Esophagus squamous epithelium (tissue), 5 donors: Measurements from ENCODE around the gene ARAP2. TPM values are rescaled to one million over a fixed set of nuclear protein-coding genes. Genes with fewer than 3 reads are reported as not detected.
A peak's percentile ranks its signal among the peaks of the same experiment; 100 is the strongest.

Experiments
- DNase-seq: peaks from one replicate; lab custom pipeline; 2025; lab: John Stamatoyannopoulos, UW
- H3K27ac ChIP-seq, 4 donors: fragments of 200-600 bp; sonication (generic); one replicate each; pipeline ENCODE4 v1.5.1; 2016 to 2019; ENCODE audit warnings: mild to moderate bottlenecking in 1 of 4
- H3K27me3 ChIP-seq, 4 donors: fragments of 200-600 bp; sonication (generic); 1 replicate in 3 of 4; 2 replicates in 1 of 4; pipeline versions ENCODE4 v1.5.1 to v1.6.0; 2017 to 2021; ENCODE audit warnings: antibody characterized with exemption in 1 of 4
- H3K36me3 ChIP-seq, 3 donors: fragments of 200-600 bp; sonication (generic); one replicate each; pipeline ENCODE4 v1.5.1; 2016 to 2019
- H3K4me1 ChIP-seq, 3 donors: fragments of 200-600 bp; sonication (generic); one replicate each; pipeline ENCODE4 v1.5.1; 2017 to 2019
- H3K4me3 ChIP-seq, 4 donors: fragments of 200-600 bp; sonication (generic); 1 replicate in 3 of 4; 2 replicates in 1 of 4; pipeline ENCODE4 v1.5.1; 2016 to 2019; ENCODE audit warnings: mild to moderate bottlenecking in 2 of 4, moderate library complexity in 1 of 4
- H3K9me3 ChIP-seq, 3 donors: fragments of 200-600 bp; sonication (generic); one replicate each; pipeline ENCODE4 v1.5.1; 2016 to 2019
- POLR2A ChIP-seq, 4 donors: fragments of 450-650 bp; IDR thresholded peaks; one replicate each; pipeline ENCODE4 v1.6.1; 2017; ENCODE audit warnings: antibody characterized with exemption in 4 of 4, mild to moderate bottlenecking in 4 of 4, moderate library complexity in 3 of 4
- WGBS, 2 donors: methylation state at CpG; one replicate each; pipeline ENCODE4 v1.1.5; 2018; 5-methylcytosine and 5-hydroxymethylcytosine counted together
- intact Hi-C: fragments of 100-400 bp; cut with DNase I; formaldehyde crosslinking; loops from one replicate; pipeline ENCODE4 v1.15.0; 2022
- total RNA-seq, 4 donors: library from RNA; depleted of rRNA; stranded (reverse); fragments of >200 nt; gene quantifications; one replicate each; pipeline ENCODE4 v1.1.0, GENCODE V29; 2016
- TF ChIP-seq, protein P1 (sequence below), 6 experiments: fragments of 450-650 bp in 4 of 6; fragments of 200-600 bp in 2 of 6; sonication (generic) in 2 of 6; IDR thresholded peaks; one replicate each; pipeline ENCODE4 v1.5.1; 2016 to 2019; ENCODE audit warnings: antibody characterized with exemption in 6 of 6, mild to moderate bottlenecking in 4 of 6, moderate library complexity in 4 of 6
- donor health status: DM: yes; HTN: yes; CAD: no.

Gene ARAP2
- total RNA-seq, 4 donors from 2014 or later: 28.5 to 65.8 (median 46.9) TPM

DNA sequence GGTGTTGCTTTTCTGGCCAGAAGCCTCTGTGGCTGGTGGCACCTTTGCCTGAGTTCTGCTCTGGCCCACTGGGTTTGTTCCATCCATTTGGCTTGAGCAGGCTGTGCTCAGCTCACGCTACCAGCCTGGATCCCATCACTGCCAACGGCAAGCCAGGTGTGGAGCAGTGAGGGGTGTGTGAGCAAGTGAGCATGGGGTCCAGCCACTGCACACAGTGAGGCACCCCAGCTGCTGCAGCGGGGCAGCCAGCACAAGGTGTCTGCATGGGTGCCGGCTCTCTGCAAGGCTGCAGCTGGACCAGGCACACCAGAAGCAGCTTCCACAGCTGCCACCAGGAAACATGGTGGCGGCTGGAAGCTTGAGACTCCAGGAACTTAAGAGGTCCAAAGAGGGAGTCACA lies 46.8 kb downstream of the ARAP2 start:
- DNase-seq: no peak
- intact Hi-C loops: no loop called here
- WGBS, 2 donors: 100% methylated on average over 2 of the region's 5 CpGs; no CpG with 5 or more reads in 1 of the 2 donors

DNA sequence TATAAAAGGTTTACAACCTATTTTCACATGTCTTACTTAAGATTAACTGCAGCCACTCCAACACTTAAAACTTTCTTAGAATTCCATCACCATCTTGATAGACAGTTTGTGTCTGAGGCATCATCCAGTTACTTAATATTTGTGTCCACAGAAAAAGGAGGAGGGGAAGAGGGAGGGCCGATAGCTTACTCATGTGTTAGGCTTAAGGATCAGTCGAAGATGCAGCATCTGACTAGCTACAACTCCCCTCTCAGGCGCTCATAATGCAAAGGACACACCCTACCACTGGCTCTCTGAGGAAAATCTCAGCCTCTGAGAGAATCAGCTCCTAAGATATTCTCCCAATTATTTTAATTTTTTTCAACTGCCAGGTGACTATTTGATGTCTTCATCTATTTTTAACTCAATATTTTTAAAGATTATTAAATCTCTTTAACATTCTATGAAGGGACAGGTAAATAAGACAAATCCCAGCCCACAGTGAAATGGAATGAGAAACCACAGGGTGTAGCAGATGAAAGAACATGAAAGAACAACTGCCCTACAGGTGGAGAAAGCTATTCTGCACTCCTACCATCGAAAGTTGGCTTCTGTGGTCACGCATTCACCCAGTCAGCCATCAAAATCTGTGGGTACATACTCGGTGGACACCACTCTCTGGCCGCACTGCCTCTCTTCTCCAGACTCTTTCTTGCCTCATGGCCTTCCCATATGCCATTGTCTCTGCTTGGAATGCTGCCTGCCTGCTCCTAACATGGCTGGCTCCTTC lies 48.0 kb downstream of the ARAP2 start:
- Histone ChIP-seq H3K9me3 (no peaks in the 10 kb centered on the region), H3K4me1 (no peaks in the 10 kb centered on the region), H3K36me3 (peaks cover 0 to 39% (median 0%) of the 10 kb centered on the region in 3 donors), H3K27me3 (no peaks in the 10 kb centered on the region), H3K27ac (no peak overlapping the region), H3K4me3 (no peak overlapping the region)
- WGBS, 2 donors: 73 to 78% methylated on average over 7 of the region's 7 CpGs
- no peak for DNase-seq
- no peak for TF ChIP-seq POLR2A (IDR thresholded peaks at IDR 0.05)
- intact Hi-C loops: no loop called here

More for the DNA sequence above, 46.8 kb downstream of the ARAP2 start:
- Histone ChIP-seq H3K4me1 (no peaks in the 10 kb centered on the region), H3K36me3 (peaks cover 0 to 31% (median 0%) of the 10 kb centered on the region in 3 donors), H3K4me3 (no peak overlapping the region), H3K27me3 (no peaks in the 10 kb centered on the region), H3K27ac (no peak overlapping the region), H3K9me3 (no peaks in the 10 kb centered on the region)
- TF ChIP-seq, protein P1, sequence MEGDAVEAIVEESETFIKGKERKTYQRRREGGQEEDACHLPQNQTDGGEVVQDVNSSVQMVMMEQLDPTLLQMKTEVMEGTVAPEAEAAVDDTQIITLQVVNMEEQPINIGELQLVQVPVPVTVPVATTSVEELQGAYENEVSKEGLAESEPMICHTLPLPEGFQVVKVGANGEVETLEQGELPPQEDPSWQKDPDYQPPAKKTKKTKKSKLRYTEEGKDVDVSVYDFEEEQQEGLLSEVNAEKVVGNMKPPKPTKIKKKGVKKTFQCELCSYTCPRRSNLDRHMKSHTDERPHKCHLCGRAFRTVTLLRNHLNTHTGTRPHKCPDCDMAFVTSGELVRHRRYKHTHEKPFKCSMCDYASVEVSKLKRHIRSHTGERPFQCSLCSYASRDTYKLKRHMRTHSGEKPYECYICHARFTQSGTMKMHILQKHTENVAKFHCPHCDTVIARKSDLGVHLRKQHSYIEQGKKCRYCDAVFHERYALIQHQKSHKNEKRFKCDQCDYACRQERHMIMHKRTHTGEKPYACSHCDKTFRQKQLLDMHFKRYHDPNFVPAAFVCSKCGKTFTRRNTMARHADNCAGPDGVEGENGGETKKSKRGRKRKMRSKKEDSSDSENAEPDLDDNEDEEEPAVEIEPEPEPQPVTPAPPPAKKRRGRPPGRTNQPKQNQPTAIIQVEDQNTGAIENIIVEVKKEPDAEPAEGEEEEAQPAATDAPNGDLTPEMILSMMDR (IDR thresholded peaks at IDR 0.05): no peak
- TF ChIP-seq POLR2A (IDR thresholded peaks at IDR 0.05): no peak

DNA sequence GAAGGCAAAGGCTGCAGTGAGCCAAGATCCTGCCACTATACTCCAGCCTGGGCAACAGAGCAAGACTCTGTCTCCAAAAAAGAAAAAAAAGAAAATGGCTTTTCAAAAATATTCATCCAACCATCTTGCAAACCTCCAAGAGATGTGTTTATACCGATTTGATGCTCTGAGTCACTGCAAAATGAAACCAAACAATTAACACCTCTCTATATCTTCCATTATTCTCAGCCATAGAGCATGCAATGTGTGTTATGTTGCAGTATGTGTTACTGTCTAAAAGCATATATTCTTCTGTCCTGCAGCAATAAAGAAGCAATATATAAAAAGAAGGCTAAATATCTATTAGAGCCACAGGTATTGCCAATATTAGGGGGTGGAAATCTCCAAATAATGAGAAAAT lies 51.4 kb downstream of the ARAP2 start:
- no peak overlapping the region for H3K27ac ChIP-seq
- H3K27me3 ChIP-seq: no peaks in the 10 kb centered on the region
- H3K36me3 ChIP-seq: peaks cover 0 to 25% (median 0%) of the 10 kb centered on the region in 3 donors
- no peaks in the 10 kb centered on the region for H3K9me3 ChIP-seq
- WGBS, 2 donors: 62 to 90% methylated on average over 1 of the region's 1 CpG
- TF ChIP-seq POLR2A (IDR thresholded peaks at IDR 0.05): no peak
- TF ChIP-seq, protein P1 (IDR thresholded peaks at IDR 0.05): no peak
- intact Hi-C loops: no loop called here
- no peak overlapping the region for H3K4me3 ChIP-seq
- no peaks in the 10 kb centered on the region for H3K4me1 ChIP-seq
- no peak for DNase-seq

DNA sequence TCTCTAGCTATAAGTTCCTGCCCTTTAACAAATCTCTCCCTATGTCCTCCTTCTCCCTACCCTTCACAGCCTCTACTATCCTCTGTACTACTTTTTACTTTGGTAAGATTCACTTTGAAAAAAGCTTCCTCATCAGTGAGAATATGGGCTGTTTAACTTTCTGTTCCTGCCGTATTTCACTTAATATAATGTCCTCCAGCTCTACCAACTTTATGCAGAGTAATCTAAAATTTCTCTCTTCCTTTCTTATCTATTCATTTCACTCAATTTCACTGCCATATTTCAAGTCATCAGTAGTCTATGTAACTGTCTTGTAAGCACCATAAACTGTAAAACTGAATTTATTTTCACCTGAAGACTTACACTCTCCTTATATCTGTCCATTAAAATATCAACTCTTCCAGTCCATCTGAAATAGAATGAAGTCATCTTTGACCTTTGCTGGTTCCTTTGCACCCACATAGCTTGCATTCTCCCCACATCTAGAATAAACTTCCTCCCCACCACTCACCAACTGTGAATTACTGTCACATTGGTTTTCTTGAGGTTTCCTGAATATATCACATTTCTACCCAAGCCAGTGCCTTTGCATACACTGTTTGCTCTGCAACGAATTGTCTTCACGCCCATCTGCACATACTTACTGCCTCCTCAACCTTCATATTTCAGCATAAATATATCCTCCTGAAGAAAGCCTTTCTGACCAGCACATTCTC lies 54.6 kb downstream of the ARAP2 start:
- Histone ChIP-seq H3K4me3 (no peak overlapping the region), H3K27ac (no peak overlapping the region), H3K4me1 (no peaks in the 10 kb centered on the region), H3K36me3 (peaks cover 0 to 41% (median 0%) of the 10 kb centered on the region in 3 donors), H3K27me3 (no peaks in the 10 kb centered on the region), H3K9me3 (no peaks in the 10 kb centered on the region)
- TF ChIP-seq, protein P1 (IDR thresholded peaks at IDR 0.05): no peak
- TF ChIP-seq POLR2A (IDR thresholded peaks at IDR 0.05): no peak
- WGBS, 2 donors: 60 to 63% methylated on average over 3 of the region's 3 CpGs
- intact Hi-C loops: no loop called here
- DNase-seq: no peak

GRCh38 chr4:36187723-36188333 lies 56.5 kb downstream of the ARAP2 start:
- H3K9me3 ChIP-seq: no peaks in the 10 kb centered on the region
- H3K36me3 ChIP-seq: peaks cover 0 to 35% (median 0%) of the 10 kb centered on the region in 3 donors
- H3K4me3 ChIP-seq: no peak overlapping the region
- 56 to 65% methylated on average over 4 of the region's 4 CpGs for WGBS, 2 donors
- no peak for DNase-seq
- H3K27me3 ChIP-seq: no peaks in the 10 kb centered on the region
- TF ChIP-seq, protein P1 (IDR thresholded peaks at IDR 0.05): peak in 4 of 6 experiments; percentile 24 to 54 (median 31)
- TF ChIP-seq POLR2A (IDR thresholded peaks at IDR 0.05): no peak
- intact Hi-C loops: no loop called here
- H3K27ac ChIP-seq: no peak overlapping the region
- H3K4me1 ChIP-seq: no peaks in the 10 kb centered on the region
